Lower leg skin (tissue), 4 donors: ENCODE data around the gene MYO7A. TPM values are rescaled to one million over a fixed set of nuclear protein-coding genes. Genes with fewer than 3 reads are reported as not detected.

Source experiments
- DNase-seq, 2 donors: peaks; one replicate each; pipeline ENCODE4 v3.0.0-alpha.2; 2019; ENCODE audit warnings: low spot score in 2 of 2
- H3K4me3 ChIP-seq: fragments of 200-600 bp; sonication (generic); 2 replicates; pipeline ENCODE4 v1.5.1; 2017; ENCODE audit warnings: mild to moderate bottlenecking, low read depth; ENCODE audit not compliant: poor library complexity, severe bottlenecking
- POLR2A ChIP-seq, 2 donors: fragments of 450-650 bp; IDR thresholded peaks; one replicate each; pipeline ENCODE4 v1.6.1; 2016 to 2017; ENCODE audit warnings: antibody characterized with exemption in 2 of 2, mild to moderate bottlenecking in 1 of 2, moderate library complexity in 1 of 2
- WGBS, 2 donors: methylation state at CpG; one replicate each; pipeline ENCODE4 v1.1.5; 2018; 5-methylcytosine and 5-hydroxymethylcytosine counted together
- intact Hi-C: fragments of 100-400 bp; cut with DNase I; formaldehyde crosslinking; loops from one replicate; pipeline ENCODE4 v1.15.0; 2023; ENCODE audit warnings: low total_unique reads
- total RNA-seq, 4 donors: library from RNA; depleted of rRNA; stranded (reverse); fragments of >200 nt; gene quantifications; one replicate each; pipeline ENCODE4 v1.1.0, GENCODE V29; 2016
- TF ChIP-seq, protein P1 (sequence below), 3 donors: fragments of 450-650 bp; IDR thresholded peaks; one replicate each; pipeline ENCODE4 v1.5.1; 2016; ENCODE audit warnings: antibody characterized with exemption in 3 of 3, mild to moderate bottlenecking in 3 of 3, moderate library complexity in 2 of 3

Gene MYO7A
- total RNA-seq, 4 donors from 2014 or later = 0.69 to 2.1 (median 1.4) TPM

DNA sequence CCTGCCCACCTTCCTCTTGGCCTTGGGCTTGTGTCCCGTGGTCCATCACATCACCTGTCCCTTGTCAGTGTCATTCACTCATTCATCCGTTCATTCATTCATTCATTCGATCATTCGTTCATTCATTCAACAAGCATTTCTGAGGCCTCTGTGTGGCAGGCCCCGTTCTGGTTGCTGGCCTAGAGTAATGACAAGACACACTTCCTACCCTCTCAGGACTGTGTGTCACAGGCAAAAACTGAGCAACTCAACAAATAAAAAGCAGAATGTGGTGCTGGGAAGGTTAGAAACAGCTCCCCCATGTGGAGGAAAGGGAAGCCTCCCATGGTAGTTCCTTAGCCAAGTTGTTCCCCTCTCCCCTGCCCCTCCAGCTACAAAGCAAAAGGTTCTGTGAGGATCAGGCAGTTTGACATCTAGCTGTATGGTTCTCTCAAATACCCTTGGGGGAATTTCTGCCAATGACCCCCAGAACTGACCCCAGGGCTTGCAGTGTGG, 27.0 kb upstream of the MYO7A start:
- intact Hi-C loops = loop anchor here (5.0 to 10.0 kb wide), 2 partner anchors 376 to 1266 kb away; no protein-coding TSS in a partner anchor
- no peak for TF ChIP-seq POLR2A (IDR thresholded peaks at IDR 0.05)
- TF ChIP-seq, protein P1, sequence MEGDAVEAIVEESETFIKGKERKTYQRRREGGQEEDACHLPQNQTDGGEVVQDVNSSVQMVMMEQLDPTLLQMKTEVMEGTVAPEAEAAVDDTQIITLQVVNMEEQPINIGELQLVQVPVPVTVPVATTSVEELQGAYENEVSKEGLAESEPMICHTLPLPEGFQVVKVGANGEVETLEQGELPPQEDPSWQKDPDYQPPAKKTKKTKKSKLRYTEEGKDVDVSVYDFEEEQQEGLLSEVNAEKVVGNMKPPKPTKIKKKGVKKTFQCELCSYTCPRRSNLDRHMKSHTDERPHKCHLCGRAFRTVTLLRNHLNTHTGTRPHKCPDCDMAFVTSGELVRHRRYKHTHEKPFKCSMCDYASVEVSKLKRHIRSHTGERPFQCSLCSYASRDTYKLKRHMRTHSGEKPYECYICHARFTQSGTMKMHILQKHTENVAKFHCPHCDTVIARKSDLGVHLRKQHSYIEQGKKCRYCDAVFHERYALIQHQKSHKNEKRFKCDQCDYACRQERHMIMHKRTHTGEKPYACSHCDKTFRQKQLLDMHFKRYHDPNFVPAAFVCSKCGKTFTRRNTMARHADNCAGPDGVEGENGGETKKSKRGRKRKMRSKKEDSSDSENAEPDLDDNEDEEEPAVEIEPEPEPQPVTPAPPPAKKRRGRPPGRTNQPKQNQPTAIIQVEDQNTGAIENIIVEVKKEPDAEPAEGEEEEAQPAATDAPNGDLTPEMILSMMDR (IDR thresholded peaks at IDR 0.05) = no peak
- DNase-seq = no peak
- H3K4me3 ChIP-seq = no peak overlapping the region
- 92 to 95% methylated on average over 5 of the region's 5 CpGs for WGBS, 2 donors

DNA sequence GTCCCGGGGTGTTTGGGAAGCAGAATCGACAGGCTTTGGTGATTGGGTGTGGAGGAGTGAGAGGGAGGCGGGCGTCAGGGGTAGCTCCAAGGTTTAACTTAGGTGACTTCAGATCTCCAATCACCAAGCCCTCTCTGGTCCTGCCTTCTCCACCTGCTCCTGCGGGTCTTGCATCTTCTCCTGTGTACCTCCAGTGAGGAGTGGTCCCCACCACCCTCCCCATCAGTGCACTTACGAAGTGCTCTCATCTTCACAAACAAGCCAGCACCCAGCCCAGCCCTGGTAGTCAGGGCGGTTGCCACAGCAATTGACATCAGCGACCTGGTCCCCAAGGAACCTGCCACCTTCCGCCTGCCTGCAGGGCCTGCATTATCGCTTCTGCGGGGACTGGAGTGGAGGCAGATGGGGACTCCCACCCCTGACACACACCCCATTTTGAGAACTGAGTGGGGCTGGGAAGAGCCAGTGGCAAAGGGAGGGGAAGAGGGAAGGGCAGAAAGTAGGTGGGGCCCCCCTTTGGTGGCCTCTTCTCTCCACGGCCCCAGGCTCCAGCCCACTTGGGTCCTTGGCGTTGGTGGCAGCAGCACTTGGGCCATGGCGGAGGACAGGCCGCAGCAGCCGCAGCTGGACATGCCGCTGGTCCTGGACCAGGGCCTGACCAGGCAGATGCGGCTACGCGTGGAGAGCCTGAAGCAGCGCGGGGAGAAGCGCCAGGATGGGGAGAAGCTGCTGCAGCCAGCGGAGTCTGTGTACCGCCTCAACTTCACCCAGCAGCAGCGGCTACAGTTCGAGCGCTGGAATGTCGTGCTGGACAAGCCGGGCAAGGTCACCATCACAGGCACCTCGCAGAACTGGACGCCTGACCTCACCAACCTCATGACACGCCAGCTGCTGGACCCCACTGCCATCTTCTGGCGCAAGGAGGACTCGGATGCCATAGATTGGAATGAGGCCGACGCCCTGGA, 25.5 kb upstream of the MYO7A start, which contains the start of gene OMP:
Gene OMP, plus strand, starts transcription at position 595 of the 965 bp plus-strand sequence. Its CDS starts 0 bp downstream, at position 595.
- TF ChIP-seq, protein P1 (IDR thresholded peaks at IDR 0.05) = no peak
- TF ChIP-seq POLR2A (IDR thresholded peaks at IDR 0.05) = no peak
- WGBS, 2 donors = 91 to 92% methylated on average over 37 of the region's 37 CpGs
- no peak for DNase-seq
- intact Hi-C loops = loop anchor here (5.0 to 10.0 kb wide), 2 partner anchors 378 to 1265 kb away; no protein-coding TSS in a partner anchor
- no peak within 1 kb of the TSS for H3K4me3 ChIP-seq

DNA sequence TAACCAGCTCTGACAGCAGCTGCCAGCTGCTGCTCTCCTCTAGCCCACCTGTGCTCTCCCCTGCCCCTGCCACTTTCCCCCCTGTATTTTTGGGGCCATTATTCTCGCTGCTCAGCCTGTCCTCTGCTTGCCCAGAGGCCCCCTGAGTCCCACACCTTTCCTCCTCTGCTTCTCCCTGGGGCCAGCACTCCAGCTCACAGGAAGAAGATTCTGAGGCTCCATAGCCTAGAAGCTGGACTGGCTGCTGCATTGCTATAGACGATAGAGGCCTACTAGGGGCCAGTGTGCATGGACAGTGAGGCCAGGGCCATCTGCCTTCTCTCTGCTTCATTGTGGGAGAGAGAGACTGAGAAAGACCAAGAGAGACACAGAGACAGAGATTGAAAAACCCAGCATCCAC, 24.7 kb upstream of the MYO7A start:
- 67 to 88% methylated on average over 2 of the region's 2 CpGs for WGBS, 2 donors
- DNase-seq = no peak
- H3K4me3 ChIP-seq = no peak overlapping the region
- intact Hi-C loops = loop anchor here (5.0 to 10.0 kb wide), 2 partner anchors 379 to 1264 kb away; no protein-coding TSS in a partner anchor
- TF ChIP-seq, protein P1 (IDR thresholded peaks at IDR 0.05) = no peak
- TF ChIP-seq POLR2A (IDR thresholded peaks at IDR 0.05) = no peak

DNA sequence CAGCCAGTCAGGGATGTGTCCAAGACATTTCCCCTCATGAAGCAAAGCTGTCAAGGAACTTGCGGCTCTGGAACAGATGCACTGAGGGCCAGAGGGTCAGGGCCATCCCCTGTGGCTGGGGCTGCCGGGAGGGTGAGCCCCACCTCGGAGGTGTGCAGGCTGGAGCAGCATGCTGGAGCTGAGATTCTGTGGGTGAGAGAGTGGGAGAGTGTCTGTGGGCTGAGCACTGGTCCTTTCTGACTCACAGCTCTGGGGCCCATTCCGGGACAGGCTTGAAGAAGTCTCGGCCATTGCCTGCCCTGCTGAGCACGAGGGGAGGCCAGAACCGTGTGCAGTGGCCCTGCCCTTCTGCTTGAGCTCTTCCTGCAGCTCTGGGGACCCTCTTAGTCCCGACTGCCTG, 23.3 kb upstream of the MYO7A start:
- TF ChIP-seq POLR2A (IDR thresholded peaks at IDR 0.05) = no peak
- TF ChIP-seq, protein P1 (IDR thresholded peaks at IDR 0.05) = no peak
- DNase-seq = no peak
- intact Hi-C loops = loop anchor here (5.0 to 10.0 kb wide), 2 partner anchors 380 to 1263 kb away; no protein-coding TSS in a partner anchor
- H3K4me3 ChIP-seq = no peak overlapping the region
- 87 to 95% methylated on average over 8 of the region's 8 CpGs for WGBS, 2 donors

DNA sequence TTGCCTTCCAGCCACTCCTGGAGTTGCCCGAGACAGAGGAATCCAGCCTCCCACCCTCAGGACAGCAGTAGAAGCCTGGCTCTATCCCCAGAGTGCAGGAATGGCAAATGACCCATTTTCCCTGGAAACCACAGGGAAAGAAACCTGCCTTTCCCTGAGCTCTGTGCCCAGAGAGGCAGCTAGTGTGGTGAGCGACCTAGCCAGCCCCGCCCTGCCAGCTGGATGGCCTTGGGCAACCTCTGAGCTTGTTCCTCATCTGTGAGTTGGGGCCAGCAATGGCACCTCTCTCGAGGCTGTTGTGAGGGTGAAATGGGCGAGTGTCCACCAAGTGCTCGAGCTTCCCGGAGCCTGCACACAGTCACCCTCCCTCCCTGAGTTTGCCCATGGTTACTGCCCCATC, 21.7 kb upstream of the MYO7A start:
- H3K4me3 ChIP-seq = no peak overlapping the region
- WGBS, 2 donors = 48 to 55% methylated on average over 7 of the region's 7 CpGs
- DNase-seq = no peak
- intact Hi-C loops = loop anchor here (10.0 kb wide), 1 partner anchor 382 kb away; no protein-coding TSS in a partner anchor
- TF ChIP-seq, protein P1 (IDR thresholded peaks at IDR 0.05) = no peak
- TF ChIP-seq POLR2A (IDR thresholded peaks at IDR 0.05) = no peak
